Stimulated activated CD4-positive, alpha-beta T cell treated with anti-CD3 and anti-CD28 coated beads, TNF-alpha, amount 100 ng/mL, for 1 hour (primary cell): ENCODE data around the gene SLC11A2.
"Not testable (repeated sequence)": the region's sequence is repeated elsewhere in the genome, so short reads cannot be mapped to it uniquely, and the experiment has no call there.

ENCODE experiments used
- DNase-seq, 3 donors: peaks; one replicate each; pipeline ENCODE4 v3.0.0-alpha.2; 2020; ENCODE audit warnings: low read depth in 3 of 3, low spot score in 1 of 3

Gene SLC11A2

DNA sequence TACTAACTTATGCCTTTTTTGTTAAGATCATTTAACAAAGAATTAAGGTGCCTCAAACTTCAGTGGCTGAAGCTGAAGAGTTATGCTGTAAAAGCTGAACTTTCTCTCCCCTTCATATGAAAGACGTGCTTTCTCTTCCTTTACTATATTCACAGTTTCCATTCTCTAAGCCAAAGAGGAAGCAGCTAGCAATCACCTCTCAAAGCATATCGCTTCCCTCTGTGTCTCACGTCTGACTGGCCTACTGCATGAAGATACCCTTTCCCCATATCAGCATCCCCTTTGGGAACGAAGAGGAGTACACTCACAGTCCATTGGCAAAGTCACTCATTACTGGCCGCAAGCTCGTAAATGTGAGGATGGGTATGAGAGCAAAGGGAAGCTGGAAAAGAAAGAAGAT lies 34.9 kb downstream of the SLC11A2 start:
- DNase-seq, result no peak

DNA sequence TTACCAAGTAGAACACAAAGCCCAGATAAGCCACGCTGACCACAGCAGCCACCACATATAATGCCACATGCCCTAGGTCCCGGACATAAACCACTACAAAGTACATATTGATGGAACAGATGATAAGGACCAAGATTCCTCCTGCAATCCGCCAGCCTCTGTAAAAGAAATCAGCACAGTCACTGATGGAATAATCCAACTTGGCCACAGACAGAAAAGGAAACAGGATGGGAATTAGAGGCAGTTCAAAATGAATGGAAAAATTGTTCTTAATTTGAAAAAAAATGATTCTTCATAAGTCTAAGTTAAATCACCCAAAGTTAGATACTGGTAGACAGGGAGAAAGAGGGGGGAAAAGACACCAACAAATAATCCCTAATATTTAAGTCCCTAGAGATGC lies 35.4 kb downstream of the SLC11A2 start:
- DNase-seq, result no peak

DNA sequence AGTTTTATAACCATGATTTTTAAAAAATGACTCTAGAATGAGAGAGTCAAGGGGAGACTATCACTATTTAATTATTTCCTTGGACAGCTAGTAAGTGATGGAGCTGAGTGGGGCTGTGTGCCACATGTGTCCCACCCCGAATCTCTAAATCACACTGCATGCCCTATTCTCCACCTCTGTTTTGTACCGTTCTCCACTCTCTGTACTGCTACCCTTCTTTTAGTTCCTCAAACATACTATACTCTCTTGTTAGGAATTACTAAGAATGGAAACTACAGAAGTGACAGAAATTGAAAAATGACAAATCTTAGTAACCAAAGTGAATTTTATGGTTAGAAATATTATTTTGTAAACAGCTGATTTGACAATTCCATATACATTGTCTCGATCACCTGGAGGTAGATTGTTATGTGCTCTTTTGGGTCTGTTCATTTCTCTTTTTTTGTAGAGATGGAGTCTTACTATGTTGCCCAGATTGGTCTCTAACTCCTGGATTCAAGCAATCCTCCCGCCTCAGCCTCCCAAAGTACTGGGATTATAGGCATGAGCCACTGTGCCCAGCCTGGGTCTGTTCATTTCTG lies 35.9 kb downstream of the SLC11A2 start:
- no peak for DNase-seq

DNA sequence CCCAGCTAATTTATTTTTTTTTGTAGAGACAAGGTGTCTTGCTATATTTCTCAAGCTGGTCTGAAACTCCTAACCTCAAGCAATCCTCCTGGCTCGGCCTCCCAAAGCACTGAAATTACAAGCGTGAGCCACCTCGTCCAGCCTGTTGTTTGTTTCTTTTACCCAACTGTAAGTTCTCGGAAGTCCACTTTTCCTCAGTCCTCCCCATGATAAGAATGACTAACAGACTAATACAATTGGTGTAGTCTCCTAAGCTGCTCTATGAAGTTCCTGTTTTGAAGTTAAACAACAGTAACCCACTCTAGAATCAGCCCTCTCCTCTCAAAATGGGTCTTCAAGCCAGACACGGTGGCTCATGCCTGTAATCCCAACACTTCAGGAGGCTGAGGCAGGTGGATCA lies 37.3 kb downstream of the SLC11A2 start:
- DNase-seq, result no peak

DNA sequence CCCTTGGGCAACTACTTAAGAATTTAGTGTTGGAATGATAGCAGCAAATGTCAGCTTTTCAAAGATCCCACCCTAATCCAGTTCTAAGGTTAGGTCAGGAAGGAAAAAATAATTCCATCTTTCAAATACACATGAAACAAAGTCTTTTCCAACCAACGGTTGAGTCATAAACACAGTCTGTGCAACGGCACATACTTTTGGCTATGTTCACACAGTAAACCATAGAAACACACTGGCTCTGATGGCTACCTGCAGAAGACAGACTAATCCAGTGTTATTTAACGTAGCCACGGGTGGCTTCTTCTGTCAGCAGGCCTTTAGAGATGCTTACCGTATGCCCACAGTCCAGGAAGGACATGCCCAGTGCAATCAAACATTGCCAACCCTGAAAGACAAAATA lies 38.1 kb downstream of the SLC11A2 start:
- DNase-seq, result no peak

DNA sequence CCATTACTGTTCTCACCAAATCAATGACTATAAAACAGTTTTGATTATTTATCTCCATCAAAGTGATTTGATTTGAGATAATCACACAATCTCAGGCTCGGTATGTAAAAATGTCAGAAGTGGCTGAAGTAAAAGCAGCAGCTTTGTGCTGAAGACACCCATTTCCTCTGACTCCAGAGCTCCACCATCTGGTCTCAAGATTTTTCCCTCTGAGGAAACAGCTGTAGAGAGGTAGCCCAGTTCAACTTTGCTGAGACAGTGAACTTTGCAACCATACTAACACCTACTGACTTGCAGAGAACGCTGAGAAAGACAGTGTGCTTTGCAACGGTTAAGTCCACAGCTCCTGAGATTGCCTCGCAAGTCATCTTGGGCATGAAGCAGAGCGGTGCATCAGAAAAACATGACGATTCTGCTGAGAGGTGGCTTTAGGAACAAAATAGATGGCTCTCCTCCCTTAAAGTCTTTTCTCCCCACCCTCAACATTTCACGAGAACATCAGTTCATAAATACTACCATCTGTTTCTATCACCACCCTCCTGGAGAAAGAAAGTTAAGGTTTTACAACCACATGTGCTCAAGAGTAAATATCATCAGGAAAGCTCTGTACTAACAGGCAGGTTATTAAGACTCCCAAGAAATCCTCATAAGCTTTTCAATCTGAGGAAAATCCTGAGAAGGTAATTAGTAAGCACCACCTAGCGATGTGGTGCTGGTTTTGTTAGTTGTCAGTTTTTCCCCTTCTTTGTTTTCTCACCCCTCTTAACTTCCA lies 39.0 kb downstream of the SLC11A2 start:
- DNase-seq, result no peak

DNA sequence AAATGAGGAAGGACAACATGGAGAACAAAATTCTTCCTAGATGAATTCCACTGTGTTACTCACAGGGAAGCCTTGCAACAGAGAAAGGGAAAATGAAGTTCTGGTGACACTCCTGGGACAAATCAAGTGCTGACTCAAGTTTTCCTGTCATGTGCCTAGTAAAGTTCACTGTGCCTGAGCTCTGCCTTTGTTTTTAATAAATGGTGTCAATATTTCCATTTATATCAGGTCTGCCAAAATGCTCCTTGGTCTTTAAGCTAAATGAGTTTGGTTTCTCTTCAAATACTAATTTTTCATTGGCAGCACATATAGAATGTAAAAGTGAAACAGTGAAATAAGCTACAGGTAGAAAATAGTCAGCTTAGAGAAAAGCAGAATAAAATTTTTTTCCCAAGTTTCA lies 40.9 kb downstream of the SLC11A2 start:
- DNase-seq, result no peak

DNA sequence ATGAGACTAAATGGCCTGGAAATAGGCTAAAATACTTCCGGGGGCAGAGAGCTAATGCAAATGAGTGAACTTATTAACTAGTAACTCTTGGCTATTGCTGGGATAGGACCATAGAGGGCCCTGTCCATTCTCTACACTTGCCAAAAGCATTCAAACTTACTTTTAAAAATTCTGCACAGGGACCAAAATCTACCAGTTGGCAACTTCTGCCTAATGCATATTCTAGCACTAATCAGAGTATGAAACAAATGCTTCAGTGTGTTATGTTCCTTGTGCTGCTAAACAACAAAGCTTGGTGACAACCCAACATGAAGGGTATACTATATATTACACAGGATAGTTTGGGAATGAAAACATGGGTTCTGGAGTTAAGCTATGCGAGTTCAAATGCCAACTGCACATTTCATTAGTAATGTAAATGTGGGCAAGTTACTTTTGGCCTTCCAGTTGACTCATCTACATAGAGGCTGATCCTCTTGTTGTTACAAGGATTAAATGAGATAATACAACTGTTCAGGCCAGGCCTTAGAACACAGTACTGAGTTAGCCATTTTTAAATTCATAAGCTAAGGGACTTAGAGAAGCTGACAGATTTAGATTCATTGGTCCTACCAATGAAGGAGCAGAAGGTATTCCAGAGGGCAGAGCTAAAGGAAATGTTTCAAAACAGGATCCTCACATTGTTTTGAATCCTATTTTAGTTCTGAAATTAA lies 41.4 kb downstream of the SLC11A2 start:
- no peak for DNase-seq

DNA sequence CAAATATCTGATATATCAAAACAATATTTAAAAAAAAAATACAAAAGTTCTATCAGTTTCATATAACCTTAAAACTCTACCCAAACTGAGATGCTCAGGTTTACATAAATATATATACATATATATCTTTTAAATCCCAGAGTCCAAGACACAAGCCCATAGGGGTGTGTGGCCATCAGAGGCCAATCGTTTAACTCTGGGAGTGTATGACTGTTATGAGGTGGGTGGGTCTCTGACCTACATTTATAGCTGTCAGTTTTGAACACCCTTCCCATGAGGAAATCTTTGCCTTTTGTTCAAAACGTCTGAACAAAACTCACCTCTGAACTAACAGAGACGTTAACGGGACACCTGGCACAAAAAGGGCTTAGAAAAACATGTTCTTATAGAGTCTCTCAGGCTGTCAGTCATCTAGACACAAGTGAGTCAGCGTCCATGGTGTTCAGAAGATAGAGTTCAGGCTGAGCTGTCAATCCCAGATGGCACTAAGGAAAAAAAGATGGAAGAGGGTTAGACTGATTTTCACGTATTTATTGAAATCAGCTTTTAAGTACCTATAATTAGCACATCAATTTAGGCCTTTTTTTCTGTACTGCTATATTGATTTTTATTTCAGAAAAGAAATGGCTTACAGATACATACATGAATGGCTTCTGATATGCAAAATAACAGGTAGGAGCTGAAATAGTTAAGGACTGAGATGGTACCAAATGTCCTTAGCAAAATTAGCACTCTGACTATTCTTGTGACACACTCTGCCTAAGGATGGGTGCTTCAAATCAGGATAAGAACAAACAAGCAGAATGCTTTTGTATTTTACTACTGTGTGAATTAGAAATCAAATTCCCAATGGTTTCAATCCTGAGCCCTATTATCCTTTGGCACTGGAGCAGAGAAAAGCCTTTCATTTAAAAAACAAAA lies 44.6 kb downstream of the SLC11A2 start:
- no peak for DNase-seq

DNA sequence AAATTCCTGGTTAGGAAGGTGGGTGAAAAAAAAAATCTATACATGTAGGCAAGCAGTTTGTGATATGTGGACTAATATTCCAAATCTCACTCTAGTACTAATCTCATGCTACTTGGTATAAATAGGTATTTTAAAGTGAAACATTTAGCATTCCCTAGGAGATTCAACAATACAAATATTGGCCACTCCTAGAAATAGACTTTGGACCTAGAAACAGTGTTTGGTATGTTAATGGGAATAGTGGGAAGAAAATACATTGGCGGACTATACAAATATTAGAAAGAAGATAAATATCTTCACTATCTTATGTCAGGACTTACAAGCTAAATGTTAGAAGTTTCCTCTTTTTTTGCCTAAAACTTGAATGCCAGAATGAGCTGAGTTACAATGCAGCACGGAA lies 45.6 kb downstream of the SLC11A2 start:
- no peak for DNase-seq

DNA sequence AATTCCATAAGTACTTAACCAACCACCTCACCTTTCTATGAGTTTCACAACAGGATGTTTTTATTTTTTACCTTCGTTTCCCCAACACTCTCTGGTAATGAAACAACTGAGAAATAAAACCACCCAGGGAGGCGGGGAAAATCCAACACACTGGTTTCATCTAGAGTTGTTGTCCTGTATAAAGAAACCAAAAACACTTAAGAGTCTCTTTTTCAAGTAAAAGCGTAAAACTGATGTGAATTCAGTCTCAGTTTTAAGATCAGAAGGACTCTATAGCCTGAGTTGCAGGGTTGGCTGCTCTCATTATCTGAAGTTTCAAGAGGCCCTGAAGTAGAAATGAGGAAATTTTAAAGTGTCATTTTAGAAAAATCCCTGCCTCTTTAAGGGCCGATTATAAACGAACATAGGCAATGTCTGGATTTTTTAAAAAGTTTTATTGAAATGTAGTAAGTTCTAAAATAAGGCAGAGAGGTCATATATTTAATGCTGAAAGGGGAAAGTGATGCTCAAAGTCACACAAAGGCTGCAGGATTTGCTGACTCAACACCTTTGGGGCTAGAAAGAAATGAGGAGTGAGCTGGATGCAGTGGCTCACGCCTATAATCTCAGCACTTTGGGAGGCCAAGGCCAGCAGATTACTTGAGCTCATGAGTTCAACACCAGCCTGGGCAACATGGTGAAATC lies 46.7 kb downstream of the SLC11A2 start:
- DNase-seq, result no peak

DNA sequence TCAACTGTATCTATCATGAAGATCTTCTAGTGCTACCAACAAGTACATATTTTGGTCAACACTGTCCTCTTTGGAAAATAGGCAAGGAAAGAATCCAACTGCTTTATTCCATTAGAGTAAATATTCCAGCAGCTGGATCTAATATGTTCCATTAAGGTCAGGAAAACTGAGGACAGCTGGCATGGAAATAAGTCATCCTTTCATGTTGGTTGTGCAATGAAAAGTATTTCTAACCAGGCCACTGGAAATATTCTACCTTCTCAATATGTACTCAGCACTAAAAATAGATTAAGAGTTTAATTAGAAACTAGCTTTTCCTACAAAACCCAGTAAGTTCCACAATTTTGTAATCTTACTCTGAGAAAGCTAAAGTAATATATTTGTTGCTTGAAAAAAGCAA lies 54.2 kb downstream of the SLC11A2 start:
- no peak for DNase-seq

DNA sequence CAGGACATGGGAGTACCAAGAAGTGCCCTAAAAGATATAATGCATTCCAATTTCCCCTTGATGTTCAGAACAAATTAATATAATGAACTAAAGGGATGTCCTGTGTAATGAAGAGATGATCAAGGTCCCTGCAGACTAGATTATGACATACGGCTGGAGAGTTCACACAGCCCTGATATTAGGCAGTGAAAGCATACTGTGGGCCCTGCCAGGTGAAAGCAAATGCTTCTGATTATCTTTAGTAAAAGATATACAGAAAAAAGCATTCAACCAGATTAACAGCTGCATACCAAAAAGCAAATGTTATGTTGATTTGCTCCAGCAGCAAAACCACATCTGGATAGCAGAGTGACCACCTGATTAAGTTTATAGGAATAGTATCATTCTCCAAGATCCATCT lies 61.8 kb downstream of the SLC11A2 start:
- DNase-seq, result no peak

DNA sequence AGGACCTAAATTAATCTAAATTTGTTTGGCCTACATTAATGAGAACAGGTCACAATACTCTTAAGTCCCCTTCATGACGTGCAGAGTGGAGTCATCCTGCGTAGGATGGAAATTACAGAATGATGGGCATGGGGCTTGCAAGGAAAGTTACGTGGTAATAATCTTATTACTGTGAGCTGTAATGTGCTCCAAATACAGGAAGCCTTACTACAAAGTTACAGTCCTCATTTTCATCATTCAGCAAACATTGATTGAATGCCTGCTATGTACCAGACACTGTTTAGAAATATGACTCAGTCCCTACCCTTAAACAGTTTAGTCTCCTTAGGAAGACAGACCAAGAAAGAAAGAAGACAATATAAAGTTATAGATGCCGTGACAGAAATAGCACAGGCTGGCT lies 64.5 kb downstream of the SLC11A2 start:
- no peak for DNase-seq

DNA sequence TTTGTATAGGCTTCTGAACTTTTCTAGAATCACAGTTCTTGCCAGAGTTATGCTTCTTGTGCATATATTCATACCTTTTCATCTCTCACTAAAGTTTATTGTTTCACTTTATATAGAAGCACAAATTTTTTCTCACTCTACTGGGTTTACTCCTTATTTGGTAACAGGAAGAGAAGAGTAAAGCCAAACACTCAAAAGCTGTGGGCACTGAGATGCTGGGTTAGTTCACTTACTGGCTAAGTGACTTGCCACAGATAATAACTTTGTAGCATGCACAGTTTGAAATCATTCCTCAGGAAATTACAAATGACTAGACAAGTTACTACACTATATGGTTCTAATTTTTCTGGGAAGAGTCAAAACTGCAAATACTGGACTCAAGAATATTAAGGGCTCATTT lies 66.1 kb downstream of the SLC11A2 start:
- DNase-seq, result no peak

DNA sequence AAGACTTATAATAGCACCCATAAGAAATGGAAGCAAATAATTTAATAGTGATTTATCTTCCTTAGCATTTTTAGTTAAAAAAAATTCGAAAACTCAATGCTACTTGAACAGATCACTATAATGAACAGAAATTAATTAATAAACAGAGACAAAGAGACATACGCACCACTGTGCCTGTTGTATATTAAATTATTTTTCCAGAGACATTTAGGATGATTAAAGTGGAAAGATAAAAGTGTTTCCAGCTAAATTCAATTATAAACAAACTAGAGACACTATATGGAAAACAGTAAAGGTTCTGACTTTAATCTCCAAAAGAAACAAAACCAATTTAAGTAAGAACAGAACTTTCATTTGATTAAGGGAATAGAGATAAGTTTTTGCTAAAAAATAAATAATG lies 70.5 kb downstream of the SLC11A2 start:
- no peak for DNase-seq

DNA sequence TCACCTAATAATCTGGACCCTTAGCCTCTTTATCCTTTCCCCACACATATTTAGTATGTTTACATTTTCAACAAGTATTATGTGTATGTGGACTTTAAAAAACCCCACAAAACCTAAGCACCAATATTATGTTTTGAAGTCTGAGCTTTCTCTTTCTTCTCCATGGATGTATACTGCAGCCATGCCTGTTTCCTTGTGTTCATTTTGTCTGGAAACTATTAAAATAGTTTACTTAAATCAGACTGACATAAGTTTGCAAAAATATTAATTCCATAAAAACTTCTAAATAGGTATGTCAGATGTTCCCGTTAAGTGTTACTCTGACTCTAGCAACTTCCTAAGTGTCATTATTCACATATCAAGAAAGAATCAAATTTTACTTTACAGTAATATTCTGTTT lies 70.9 kb downstream of the SLC11A2 start:
- DNase-seq, result no peak

DNA sequence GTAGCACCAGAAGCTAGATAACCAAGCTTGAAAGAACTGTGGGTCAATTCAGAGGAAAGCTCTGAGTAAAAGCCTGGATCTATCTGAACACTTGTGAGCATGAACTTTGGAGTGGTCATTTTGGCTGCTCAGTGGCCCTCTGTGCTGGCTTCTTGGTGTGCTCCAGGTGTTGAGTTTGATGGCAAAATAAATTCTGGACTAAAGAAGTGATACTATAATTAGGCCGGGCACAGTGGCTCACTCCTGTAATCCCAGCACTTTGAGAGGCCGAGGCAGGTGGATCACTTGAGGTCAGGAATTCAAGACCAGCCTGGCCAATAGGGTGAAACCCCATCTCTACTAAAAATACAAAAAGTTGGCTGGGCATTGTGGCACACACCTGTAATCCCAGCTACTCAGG lies 71.4 kb downstream of the SLC11A2 start:
- DNase-seq, result not testable (repeated sequence)

DNA sequence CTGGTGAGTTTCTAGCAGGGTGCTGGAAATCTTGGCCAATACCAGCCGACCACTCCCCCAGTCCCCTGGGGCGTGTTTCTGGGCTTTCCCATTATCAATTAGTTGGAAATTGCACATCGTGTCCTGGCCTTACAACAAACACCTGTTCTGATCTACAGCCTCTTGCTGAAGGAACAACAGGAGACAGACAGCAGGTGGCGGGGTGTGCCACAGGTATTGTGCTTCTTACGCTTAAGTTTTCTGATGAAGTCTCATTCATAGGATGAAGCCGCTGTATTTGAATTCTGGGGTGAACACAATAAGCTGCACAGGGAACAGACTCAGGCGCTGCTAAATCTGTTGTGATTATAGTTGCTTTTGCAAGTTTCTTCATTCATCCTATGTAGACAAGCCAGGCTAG lies 73.1 kb downstream of the SLC11A2 start:
- no peak for DNase-seq

DNA sequence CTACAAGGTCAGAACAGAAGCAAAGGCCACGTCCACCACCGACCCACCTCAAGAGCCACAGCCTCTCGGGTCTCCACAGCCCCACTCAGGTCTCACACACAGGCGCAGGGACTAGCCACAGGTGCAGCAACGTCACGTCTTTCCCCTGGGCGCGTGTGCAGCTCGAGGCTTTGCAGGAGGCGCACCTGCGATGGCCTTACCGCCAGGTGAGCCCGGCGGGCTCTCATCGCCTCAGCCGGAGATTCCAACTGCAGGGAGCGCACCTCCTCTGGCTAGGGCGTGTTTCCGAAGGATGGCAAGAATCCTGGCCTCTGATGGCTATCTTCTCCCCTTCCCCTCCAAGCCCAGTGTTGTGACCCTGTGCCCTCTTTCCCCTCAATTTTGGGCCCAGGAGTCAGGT lies 73.7 kb downstream of the SLC11A2 start, which contains the start of gene HIGD1C:
Gene HIGD1C (plus strand): TSS at position 35 of the 400 bp plus-strand sequence. CDS start 1,455 bp downstream, outside the sequence.
- DNase-seq, result no peak

DNA sequence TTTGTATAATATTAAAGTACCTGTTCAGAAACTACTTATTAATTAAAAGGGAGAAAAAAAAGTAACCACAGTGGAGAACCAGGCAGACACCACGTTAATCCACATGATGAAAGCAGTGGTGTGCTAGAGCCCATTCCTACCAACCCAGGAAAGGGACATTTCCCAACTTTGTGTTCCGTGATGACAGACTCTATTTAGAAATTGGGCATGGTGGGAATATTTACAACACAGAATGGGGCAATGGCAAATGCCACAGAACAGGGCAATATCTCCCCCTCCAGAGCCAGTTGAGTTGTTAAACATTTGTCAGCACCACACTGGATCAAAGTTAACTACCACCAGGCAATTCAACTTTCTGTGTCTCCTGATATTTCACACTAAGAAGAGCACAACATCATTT lies 75.1 kb downstream of the SLC11A2 start:
- DNase-seq, result no peak
